Bronchial epithelial cell (primary cell): ENCODE data around the gene MAMSTR. TPM values are rescaled to one million over a fixed set of nuclear protein-coding genes. Genes with fewer than 3 reads are reported as not detected.

Experiments used
- DNase-seq: peaks from one replicate; pipeline ENCODE4 v3.0.0-alpha.2; 2010; ENCODE audit warnings: low read depth
- FAIRE-seq: peaks from 2 replicates; lab custom pipeline; 2011; peaks lifted over from hg19 to GRCh38; lab: Jason Lieb, UNC
- H3K27me3 ChIP-seq: 2 replicates; pipeline ENCODE4 v1.5.1; 2011; ENCODE audit warnings: low read length; ENCODE audit not compliant: control insufficient read depth, insufficient read depth
- H3K36me3 ChIP-seq: 2 replicates; pipeline ENCODE4 v1.5.1; 2011; ENCODE audit warnings: low read length; ENCODE audit not compliant: control insufficient read depth, insufficient read depth
- H3K4me3 ChIP-seq: 2 replicates; pipeline ENCODE4 v1.5.1; 2011; ENCODE audit warnings: mild to moderate bottlenecking, low read depth, low read length, control low read depth
- CTCF ChIP-seq: IDR thresholded peaks from 2 replicates; pipeline ENCODE4 v1.5.1; 2011; ENCODE audit warnings: mild to moderate bottlenecking, moderate library complexity, low read length, control low read depth, inconsistent platforms; ENCODE audit not compliant: insufficient read depth, severe bottlenecking
- total RNA-seq: library from RNA; depleted of rRNA; stranded (reverse); fragments of >200 nt; gene quantifications from 2 replicates; pipeline ENCODE4 v1.2.1, GENCODE V29; 2014

The MAMSTR gene
- total RNA-seq, 1 donor from 2014 or later: 0.26 TPM

GRCh38 chr19:48665786-48666185 is 53.7 kb downstream of the MAMSTR start:
- TF ChIP-seq CTCF: no peak
- no peak overlapping the region for H3K4me3 ChIP-seq
- no peak for DNase-seq
- no peaks in the 10 kb centered on the region for H3K27me3 ChIP-seq
- H3K36me3 ChIP-seq: no peaks in the 10 kb centered on the region
- FAIRE-seq: no peak

GRCh38 chr19:48664476-48664875 is 55.0 kb downstream of the MAMSTR start:
- no peak for TF ChIP-seq CTCF
- Histone ChIP-seq H3K36me3 (no peaks in the 10 kb centered on the region), H3K27me3 (no peaks in the 10 kb centered on the region), H3K4me3 (no peak overlapping the region)
- DNase-seq: no peak
- no peak for FAIRE-seq

GRCh38 chr19:48663667-48664066 is 55.9 kb downstream of the MAMSTR start:
- FAIRE-seq: no peak
- H3K4me3 ChIP-seq: no peak overlapping the region
- H3K36me3 ChIP-seq: no peaks in the 10 kb centered on the region
- no peak for TF ChIP-seq CTCF
- DNase-seq: no peak
- no peaks in the 10 kb centered on the region for H3K27me3 ChIP-seq

Other genes starting within 250 kb of the MAMSTR start
- 1.3 and 1.8 TPM in 2 replicates for gene LMTK3, start 207.9 kb downstream of the MAMSTR start, total RNA-seq
- gene SULT2B1, start 167.6 kb downstream of the MAMSTR start, total RNA-seq: 3.4 and 17.2 TPM in 2 replicates
- gene SPACA4, start 113.0 kb downstream of the MAMSTR start, total RNA-seq: under 0.01 and 0.64 TPM in 2 replicates
- gene FAM83E, start 104.6 kb downstream of the MAMSTR start, total RNA-seq: 21.9 and 62.3 TPM in 2 replicates
- 3,143 and 4,233 TPM in 2 replicates for gene RPL18, start 100.5 kb downstream of the MAMSTR start, total RNA-seq
- 3.3 and 3.4 TPM in 2 replicates for gene SPHK2, start 100.2 kb downstream of the MAMSTR start, total RNA-seq
- 6.6 and 8.7 TPM in 2 replicates for gene DBP, start 82.3 kb downstream of the MAMSTR start, total RNA-seq
- 2.4 and 4.4 TPM in 2 replicates for gene CA11, start 73.5 kb downstream of the MAMSTR start, total RNA-seq
- gene NTN5, start 46.7 kb downstream of the MAMSTR start, total RNA-seq: not detected in 2 replicates
- 7.9 and 39.4 TPM in 2 replicates for gene FUT2, start 23.8 kb downstream of the MAMSTR start, total RNA-seq
- gene RASIP1, start 20.9 kb upstream of the MAMSTR start, total RNA-seq: 2.4 and 2.9 TPM in 2 replicates
- 0.26 and 2.3 TPM in 2 replicates for gene IZUMO1, start 27.2 kb upstream of the MAMSTR start, total RNA-seq
- 12.1 and 16.9 TPM in 2 replicates for gene FUT1, start 32.9 kb upstream of the MAMSTR start, total RNA-seq
- gene FGF21, start 35.8 kb upstream of the MAMSTR start, total RNA-seq: not detected in 2 replicates
- 14.0 and 21.3 TPM in 2 replicates for gene BCAT2, start 91.3 kb upstream of the MAMSTR start, total RNA-seq
- 1.3 and 1.9 TPM in 2 replicates for gene HSD17B14, start 116.8 kb upstream of the MAMSTR start, total RNA-seq
- gene PLEKHA4, start 148.9 kb upstream of the MAMSTR start, total RNA-seq: 0.79 and 2.2 TPM in 2 replicates
- 118 and 168 TPM in 2 replicates for gene PPP1R15A, start 152.7 kb upstream of the MAMSTR start, total RNA-seq
- gene TULP2, start 179.0 kb upstream of the MAMSTR start, total RNA-seq: not detected in 2 replicates
- 88.2 and 91.7 TPM in 2 replicates for gene NUCB1, start 180.6 kb upstream of the MAMSTR start, total RNA-seq
- 9.2 and 10.8 TPM in 2 replicates for gene DHDH, start 214.0 kb upstream of the MAMSTR start, total RNA-seq
- gene BAX, start 235.2 kb upstream of the MAMSTR start, total RNA-seq: 64.8 and 68.2 TPM in 2 replicates
- 787 and 1,701 TPM in 2 replicates for gene FTL, start 245.6 kb upstream of the MAMSTR start, total RNA-seq